WTC11 (cell line): Measurements from ENCODE around the gene ZNF326.

Source experiments
- CDX4 ChIP-seq: fragments of 250-450 bp; sonication (Bioruptor Pico); IDR thresholded peaks from 2 replicates; pipeline ENCODE4 v1.9.0; 2021; ENCODE audit warnings: moderate library complexity, mild to moderate bottlenecking, inconsistent platforms, borderline replicate concordance
- CTCF ChIP-seq: fragments of 200-600 bp; IDR thresholded peaks from 2 replicates; pipeline ENCODE4 v1.8.0; 2022; ENCODE audit warnings: antibody characterized with exemption
- E2F4 ChIP-seq: sonication (generic); formaldehyde crosslinking; IDR thresholded peaks from 2 replicates; pipeline ENCODE4 v1.8.1; 2022; ENCODE audit warnings: low read depth, mild to moderate bottlenecking, moderate library complexity, missing genetic modification reagents, borderline replicate concordance
- NFATC4 ChIP-seq: fragments of 250-450 bp; sonication (Bioruptor Pico); IDR thresholded peaks from 2 replicates; pipeline ENCODE4 v1.9.0; 2021; ENCODE audit warnings: mild to moderate bottlenecking
- STAT6 ChIP-seq: sonication (generic); formaldehyde crosslinking; conservative IDR thresholded peaks from 2 replicates; pipeline ENCODE4 v1.8.1; 2023; ENCODE audit warnings: mild to moderate bottlenecking, low read depth, missing genetic modification reagents, moderate library complexity
- TEAD4 ChIP-seq: sonication (generic); formaldehyde crosslinking; IDR thresholded peaks from 2 replicates; pipeline ENCODE4 v1.8.0; 2022; ENCODE audit warnings: mild to moderate bottlenecking, missing genetic modification reagents
- TP53 ChIP-seq: sonication (generic); formaldehyde crosslinking; IDR thresholded peaks from 2 replicates; pipeline ENCODE4 v1.8.1; 2023; ENCODE audit warnings: mild to moderate bottlenecking, missing genetic modification reagents
- ZNF416 ChIP-seq: fragments of 250-450 bp; sonication (Bioruptor Pico); IDR thresholded peaks from 2 replicates; pipeline ENCODE4 v1.9.0; 2021; ENCODE audit warnings: mild to moderate bottlenecking, inconsistent platforms

GRCh38 chr1:89954401-89954800, 40.5 kb upstream of the ZNF326 start:
- no peak for TF ChIP-seq CTCF
- no peak for TF ChIP-seq E2F4 (CRISPR knock-in tag)
- no peak for TF ChIP-seq TEAD4 (CRISPR knock-in tag)
- no peak for TF ChIP-seq CDX4 (CRISPR knock-in tag)
- no peak for TF ChIP-seq NFATC4 (CRISPR knock-in tag)
- TF ChIP-seq ZNF416 (CRISPR knock-in tag), result no peak
- TF ChIP-seq STAT6 (CRISPR knock-in tag), result no peak
- no peak for TF ChIP-seq TP53 (CRISPR knock-in tag)
